Tibial nerve (tissue), 4 donors: ENCODE measurements around the gene SYT3. TPM values are rescaled to one million over a fixed set of nuclear protein-coding genes. Genes with fewer than 3 reads are reported as not detected.

Experiments
- DNase-seq, 2 donors: peaks; one replicate each; pipeline ENCODE4 v3.0.0-alpha.2; 2019; ENCODE audit warnings: low spot score in 2 of 2
- H3K27ac ChIP-seq, 4 donors: fragments of 200-600 bp; sonication (generic) in 3 of 4; one replicate each; pipeline ENCODE4 v1.5.1; 2017 to 2019; ENCODE audit warnings: mild to moderate bottlenecking in 1 of 4
- H3K27me3 ChIP-seq, 2 donors: fragments of 200-600 bp; sonication (generic) in 1 of 2; one replicate each; pipeline versions ENCODE4 v1.5.1 to v1.6.0; 2017 to 2019
- H3K36me3 ChIP-seq, 3 donors: fragments of 200-600 bp; sonication (generic); one replicate each; pipeline ENCODE4 v1.5.1; 2018 to 2019
- H3K4me1 ChIP-seq, 4 donors: fragments of 200-600 bp; sonication (generic) in 3 of 4; one replicate each; pipeline ENCODE4 v1.5.1; 2017 to 2019
- H3K4me3 ChIP-seq, 4 donors: fragments of 200-600 bp; sonication (generic) in 3 of 4; one replicate each; pipeline ENCODE4 v1.5.1; 2017 to 2019; ENCODE audit warnings: mild to moderate bottlenecking in 1 of 4, moderate library complexity in 1 of 4
- H3K9me3 ChIP-seq, 4 donors: fragments of 200-600 bp; sonication (generic) in 3 of 4; one replicate each; pipeline ENCODE4 v1.5.1; 2017 to 2019
- EP300 ChIP-seq, 2 donors: sonication (generic); formaldehyde crosslinking; IDR thresholded peaks; one replicate each; pipeline ENCODE4 v1.6.1; 2017; ENCODE audit warnings: antibody characterized with exemption in 2 of 2, mild to moderate bottlenecking in 1 of 2
- POLR2A ChIP-seq, 2 donors: fragments of 450-650 bp; IDR thresholded peaks; one replicate each; pipeline ENCODE4 v1.6.1; 2017; ENCODE audit warnings: antibody characterized with exemption in 2 of 2, mild to moderate bottlenecking in 2 of 2, moderate library complexity in 2 of 2
- WGBS, 2 donors: methylation state at CpG; one replicate each; pipeline ENCODE4 v1.1.5; 2018; 5-methylcytosine and 5-hydroxymethylcytosine counted together
- total RNA-seq, 4 donors: library from RNA; depleted of rRNA; stranded (reverse); fragments of >200 nt; gene quantifications; one replicate each; pipeline ENCODE4 v1.1.0, GENCODE V29; 2016
- TF ChIP-seq, protein P1 (sequence below), 5 experiments: fragments of 200-600 bp in 3 of 5; fragments of 450-650 bp in 2 of 5; sonication (generic) in 3 of 5; IDR thresholded peaks; one replicate each; pipeline ENCODE4 v1.5.1; 2016 to 2019; ENCODE audit warnings: antibody characterized with exemption in 5 of 5, mild to moderate bottlenecking in 3 of 5, moderate library complexity in 2 of 5

SYT3 gene
- total RNA-seq, 4 donors from 2014 or later = not detected

DNA sequence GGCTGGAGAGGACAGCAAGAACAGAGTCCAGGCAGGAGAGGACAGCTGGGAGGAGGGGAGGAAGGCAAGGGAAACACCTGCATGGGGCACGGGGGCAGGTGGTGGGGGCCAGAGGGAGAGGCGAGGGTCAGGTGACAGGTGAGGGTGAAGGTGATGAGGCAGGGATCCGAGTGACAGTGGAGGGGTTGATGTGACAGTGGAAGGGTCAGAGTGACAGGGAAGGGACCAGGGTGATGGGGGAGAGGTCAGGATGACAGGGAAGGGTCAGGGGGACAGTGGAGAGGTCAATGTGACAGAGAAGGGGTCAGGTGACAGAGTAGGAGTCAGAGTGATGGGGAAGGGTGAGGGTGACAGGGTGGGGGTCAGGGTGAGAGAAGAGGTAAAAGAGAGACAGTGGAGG lies 38.6 kb upstream of the SYT3 start:
- H3K4me3 ChIP-seq = no peak overlapping the region
- DNase-seq = no peak
- no peaks in the 10 kb centered on the region for H3K4me1 ChIP-seq
- H3K27ac ChIP-seq = no peak overlapping the region
- no peaks in the 10 kb centered on the region for H3K36me3 ChIP-seq
- 50 to 66% methylated on average over 3 of the region's 3 CpGs for WGBS, 2 donors
- TF ChIP-seq, protein P1, sequence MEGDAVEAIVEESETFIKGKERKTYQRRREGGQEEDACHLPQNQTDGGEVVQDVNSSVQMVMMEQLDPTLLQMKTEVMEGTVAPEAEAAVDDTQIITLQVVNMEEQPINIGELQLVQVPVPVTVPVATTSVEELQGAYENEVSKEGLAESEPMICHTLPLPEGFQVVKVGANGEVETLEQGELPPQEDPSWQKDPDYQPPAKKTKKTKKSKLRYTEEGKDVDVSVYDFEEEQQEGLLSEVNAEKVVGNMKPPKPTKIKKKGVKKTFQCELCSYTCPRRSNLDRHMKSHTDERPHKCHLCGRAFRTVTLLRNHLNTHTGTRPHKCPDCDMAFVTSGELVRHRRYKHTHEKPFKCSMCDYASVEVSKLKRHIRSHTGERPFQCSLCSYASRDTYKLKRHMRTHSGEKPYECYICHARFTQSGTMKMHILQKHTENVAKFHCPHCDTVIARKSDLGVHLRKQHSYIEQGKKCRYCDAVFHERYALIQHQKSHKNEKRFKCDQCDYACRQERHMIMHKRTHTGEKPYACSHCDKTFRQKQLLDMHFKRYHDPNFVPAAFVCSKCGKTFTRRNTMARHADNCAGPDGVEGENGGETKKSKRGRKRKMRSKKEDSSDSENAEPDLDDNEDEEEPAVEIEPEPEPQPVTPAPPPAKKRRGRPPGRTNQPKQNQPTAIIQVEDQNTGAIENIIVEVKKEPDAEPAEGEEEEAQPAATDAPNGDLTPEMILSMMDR (IDR thresholded peaks at IDR 0.05) = no peak
- TF ChIP-seq EP300 (IDR thresholded peaks at IDR 0.05) (no peak), POLR2A (IDR thresholded peaks at IDR 0.05) (no peak)
- no peaks in the 10 kb centered on the region for H3K27me3 ChIP-seq
- peaks cover 0 to 11% (median 0%) of the 10 kb centered on the region in 4 donors for H3K9me3 ChIP-seq

DNA sequence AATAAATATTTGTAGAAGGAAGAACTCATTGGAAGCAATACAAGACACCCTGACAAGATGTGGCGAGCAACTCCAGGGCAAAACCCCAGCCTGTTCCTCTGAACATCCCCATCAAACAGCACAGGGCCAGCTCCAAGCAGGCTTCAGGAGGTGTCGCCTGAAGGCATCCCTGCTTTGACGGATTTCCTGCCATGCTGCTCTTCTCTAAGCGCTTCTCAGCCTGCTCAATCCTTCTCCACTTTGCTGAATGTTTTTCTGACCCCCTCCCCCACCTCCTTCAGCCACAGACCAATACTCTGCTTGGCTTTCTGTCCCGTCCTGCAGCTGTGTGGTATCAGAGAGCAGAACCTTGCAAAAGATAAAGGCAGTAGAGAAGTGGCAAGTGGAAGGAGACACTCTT lies 38.0 kb upstream of the SYT3 start:
- H3K9me3 ChIP-seq = peaks cover 0 to 11% (median 0%) of the 10 kb centered on the region in 4 donors
- no peak overlapping the region for H3K27ac ChIP-seq
- no peak for TF ChIP-seq EP300 (IDR thresholded peaks at IDR 0.05)
- TF ChIP-seq POLR2A (IDR thresholded peaks at IDR 0.05) = no peak
- TF ChIP-seq, protein P1 (IDR thresholded peaks at IDR 0.05) = no peak
- 58 to 61% methylated on average over 5 of the region's 5 CpGs for WGBS, 2 donors
- DNase-seq = no peak
- no peak overlapping the region for H3K4me3 ChIP-seq
- H3K27me3 ChIP-seq = peaks cover 0 to 3% of the 10 kb centered on the region in 2 donors
- H3K36me3 ChIP-seq = no peaks in the 10 kb centered on the region
- no peaks in the 10 kb centered on the region for H3K4me1 ChIP-seq

DNA sequence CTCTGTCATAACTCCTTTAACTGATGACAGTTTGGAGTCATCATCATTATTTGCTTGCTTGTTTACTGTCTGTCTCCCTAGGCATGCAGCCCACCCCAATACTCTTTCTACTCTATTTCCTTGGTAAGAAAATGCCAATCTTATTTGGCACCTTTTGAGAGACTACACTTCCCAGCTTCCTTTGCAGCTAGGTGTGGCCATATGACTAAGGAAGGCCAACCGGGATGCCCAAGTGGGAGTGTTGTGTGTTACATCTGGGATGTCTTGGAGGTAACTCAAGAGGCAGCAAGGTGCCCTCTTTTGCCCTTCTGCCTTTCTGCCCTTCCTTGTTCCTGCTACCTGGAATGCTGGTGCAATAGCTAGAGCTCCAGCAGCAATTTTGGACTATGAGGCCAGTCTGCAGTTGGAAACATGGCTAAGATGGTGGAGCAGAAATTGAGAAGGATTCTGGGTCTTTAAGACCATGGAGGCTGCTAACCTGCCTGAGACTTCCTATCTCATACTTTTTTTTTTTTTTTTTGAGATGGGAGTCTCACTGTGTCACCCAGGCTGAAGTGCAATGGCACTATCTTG lies 37.0 kb upstream of the SYT3 start:
- H3K9me3 ChIP-seq = peaks cover 0 to 11% (median 0%) of the 10 kb centered on the region in 4 donors
- no peak overlapping the region for H3K27ac ChIP-seq
- H3K4me3 ChIP-seq = no peak overlapping the region
- TF ChIP-seq, protein P1 (IDR thresholded peaks at IDR 0.05) = no peak
- TF ChIP-seq POLR2A (IDR thresholded peaks at IDR 0.05) = no peak
- no peak for TF ChIP-seq EP300 (IDR thresholded peaks at IDR 0.05)
- H3K36me3 ChIP-seq = no peaks in the 10 kb centered on the region
- H3K27me3 ChIP-seq = peaks cover 0 to 8% of the 10 kb centered on the region in 2 donors
- 65 to 77% methylated on average over 1 of the region's 1 CpG for WGBS, 2 donors
- H3K4me1 ChIP-seq = no peaks in the 10 kb centered on the region
- no peak for DNase-seq

DNA sequence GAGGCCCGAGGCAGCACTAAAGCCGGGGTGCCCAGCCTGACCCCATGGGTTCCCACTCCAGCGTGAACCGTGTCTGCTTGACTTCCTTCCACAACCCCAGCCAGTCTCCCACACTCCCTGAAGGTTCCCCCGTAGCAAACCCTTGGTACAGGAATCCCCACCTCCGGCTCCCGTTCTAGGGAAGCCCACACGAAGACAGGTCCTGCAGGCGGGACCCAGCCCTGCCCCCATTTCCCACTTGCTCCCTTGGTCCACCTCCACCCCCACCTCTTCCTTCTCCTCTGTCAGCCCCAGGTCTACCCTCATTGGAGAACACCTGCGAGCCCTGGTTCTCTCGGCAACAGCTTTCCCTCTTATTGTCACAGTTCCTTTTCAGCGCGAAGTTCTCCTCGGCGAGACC lies 33.4 kb upstream of the SYT3 start:
- 28 to 31% methylated on average over 15 of the region's 15 CpGs for WGBS, 2 donors
- Histone ChIP-seq H3K9me3 (peaks cover 0 to 11% (median 0%) of the 10 kb centered on the region in 4 donors), H3K4me1 (peaks cover 0 to 1% (median 0%) of the 10 kb centered on the region in 4 donors), H3K27ac (no peak overlapping the region), H3K4me3 (no peak overlapping the region), H3K36me3 (no peaks in the 10 kb centered on the region), H3K27me3 (peaks cover 0 to 32% of the 10 kb centered on the region in 2 donors)
- DNase-seq = no peak
- TF ChIP-seq, protein P1 (IDR thresholded peaks at IDR 0.05) = no peak
- TF ChIP-seq EP300 (IDR thresholded peaks at IDR 0.05) (no peak), POLR2A (IDR thresholded peaks at IDR 0.05) (no peak)

DNA sequence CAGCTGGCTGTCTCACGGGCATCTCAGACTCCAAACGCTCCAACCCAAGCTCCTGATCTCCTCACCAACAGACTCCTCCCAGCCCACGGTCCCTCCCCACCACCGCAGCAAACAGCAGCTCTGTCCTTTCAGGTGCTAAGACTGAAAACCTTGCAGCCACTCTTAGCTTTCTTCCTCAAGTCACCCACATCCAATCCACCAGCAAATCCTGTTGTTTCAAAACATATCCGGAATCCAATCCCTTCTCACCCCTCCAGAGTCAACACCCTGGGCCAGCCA lies 30.4 kb upstream of the SYT3 start:
- no peak overlapping the region for H3K4me3 ChIP-seq
- TF ChIP-seq EP300 (IDR thresholded peaks at IDR 0.05) (no peak), POLR2A (IDR thresholded peaks at IDR 0.05) (no peak)
- TF ChIP-seq, protein P1 (IDR thresholded peaks at IDR 0.05) = no peak
- no peak overlapping the region for H3K27ac ChIP-seq
- peaks cover 0 to 63% of the 10 kb centered on the region in 2 donors for H3K27me3 ChIP-seq
- WGBS, 2 donors = 34 to 37% methylated on average over 5 of the region's 5 CpGs
- peaks cover 0 to 21% (median 3%) of the 10 kb centered on the region in 4 donors for H3K4me1 ChIP-seq
- no peak for DNase-seq
- peaks cover 0 to 2% (median 0%) of the 10 kb centered on the region in 4 donors for H3K9me3 ChIP-seq
- H3K36me3 ChIP-seq = no peaks in the 10 kb centered on the region
